RPMI7951 (cell line): ENCODE results near the gene ANKRD22. TPM values are rescaled to one million over a fixed set of nuclear protein-coding genes. Genes with fewer than 3 reads are reported as not detected.

Experiments
- DNase-seq: peaks from one replicate; pipeline ENCODE4 v3.0.0-alpha.2; 2012; ENCODE audit warnings: low read depth
- total RNA-seq: library from RNA; depleted of rRNA; stranded (reverse); fragments of >200 nt; shearing (Covaris generic); gene quantifications from 2 replicates; pipeline ENCODE4 v1.2.3, GENCODE V29; 2014

The ANKRD22 gene
- total RNA-seq, 1 experiment from 2014 or later, result not detected

- DNase-seq, result no peak
Measured at GRCh38 chr10:88879534-88880281, 28.1 kb upstream of the ANKRD22 start, which contains the start of gene STAMBPL1. TSS of gene STAMBPL1 (plus strand) at chr10:88880245. CDS start at chr10:88901709, 21,464 bp downstream.

GRCh38 chr10:88877298-88877697 is 25.7 kb upstream of the ANKRD22 start:
- no peak for DNase-seq

DNA sequence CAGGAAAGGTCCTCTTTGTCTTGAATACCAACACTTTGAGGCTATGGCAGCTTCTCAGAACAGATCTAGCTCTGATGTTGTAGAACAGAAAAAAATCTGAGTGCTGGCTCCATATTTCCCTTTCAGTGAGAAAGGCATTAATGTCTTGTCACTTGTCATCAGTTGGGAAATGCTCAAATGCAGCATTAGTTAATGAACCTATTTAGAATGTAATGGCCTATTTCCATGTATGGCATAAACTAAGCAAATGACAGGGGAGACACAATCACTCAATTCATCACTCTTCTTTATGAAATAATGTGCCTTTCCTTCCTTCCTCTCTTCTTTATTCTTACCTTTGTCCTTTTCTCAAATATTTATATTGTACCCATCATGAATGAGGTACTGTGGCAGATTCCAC is 23.4 kb upstream of the ANKRD22 start:
- DNase-seq, result no peak

- DNase-seq, result no peak
Measured at GRCh38 chr10:88874281-88874680, 22.6 kb upstream of the ANKRD22 start.

DNA sequence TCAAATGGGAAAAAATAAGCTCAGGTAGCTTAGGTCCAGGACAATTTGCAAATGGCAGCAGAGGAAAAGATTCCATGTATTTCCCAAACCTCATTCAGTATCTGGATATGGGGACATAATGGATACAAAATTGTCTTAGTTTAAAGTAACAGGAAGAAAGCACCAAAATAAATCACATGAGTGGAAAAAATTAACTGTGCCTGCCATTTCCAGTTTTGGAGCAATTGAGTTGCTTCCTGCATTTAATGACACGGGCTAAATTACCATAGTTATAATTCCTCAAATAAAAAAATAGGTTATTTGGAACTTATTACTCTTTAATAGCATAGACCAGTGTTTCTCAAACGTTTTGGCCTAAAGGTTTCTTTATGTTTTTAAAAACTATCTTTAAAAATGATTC is 22.1 kb upstream of the ANKRD22 start:
- no peak for DNase-seq

DNA sequence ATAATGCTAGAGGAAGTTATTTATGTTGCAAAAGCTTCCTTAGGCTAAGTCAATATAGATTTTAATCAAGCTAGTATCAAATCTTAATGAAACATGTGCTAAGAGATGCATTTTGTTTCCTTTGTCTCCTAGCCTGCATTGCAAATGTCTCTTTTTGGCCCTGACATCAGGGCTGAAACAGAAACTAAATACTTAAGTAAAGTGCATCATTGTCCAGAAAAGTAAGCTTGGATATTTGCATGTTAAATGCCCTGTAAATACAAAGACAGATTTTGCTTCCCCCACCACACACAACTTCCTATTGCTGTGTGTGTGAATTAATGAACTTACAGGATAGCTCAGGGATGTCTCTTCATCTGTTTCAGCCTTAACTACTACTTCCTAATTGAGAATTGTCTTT is 18.4 kb upstream of the ANKRD22 start:
- no peak for DNase-seq

GRCh38 chr10:88866454-88866853 is 14.8 kb upstream of the ANKRD22 start:
- DNase-seq, result no peak

DNA sequence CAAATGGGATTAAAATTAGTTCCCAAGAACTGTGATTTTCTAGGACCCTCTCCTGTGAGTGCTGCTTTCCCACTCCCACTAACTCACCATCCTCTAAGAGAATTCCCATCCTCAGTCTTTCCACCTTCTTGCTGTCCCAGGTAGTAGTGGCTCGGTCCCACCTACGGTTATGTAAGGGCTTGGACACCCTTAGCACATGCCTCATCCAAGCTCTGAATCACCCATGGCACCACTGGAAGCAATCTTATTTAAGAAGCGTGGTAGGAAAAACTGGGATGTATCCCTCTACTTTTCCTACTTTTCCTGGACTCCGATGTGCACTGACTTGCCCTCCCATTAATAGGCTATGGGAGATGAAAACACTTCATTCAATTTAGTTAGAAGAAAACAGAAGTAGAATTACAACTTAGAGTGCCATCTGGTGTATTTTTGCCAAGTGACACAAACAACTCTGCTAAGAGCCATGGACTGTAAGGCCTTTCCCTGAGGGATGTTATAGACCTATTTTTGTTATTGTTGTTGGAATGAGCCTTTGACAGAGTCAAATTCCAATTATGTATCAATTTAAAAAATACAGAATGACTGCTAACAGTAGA is 13.7 kb upstream of the ANKRD22 start:
- DNase-seq, result peak; percentile 34

- no peak for DNase-seq
Measured at GRCh38 chr10:88861036-88861435, 9.4 kb upstream of the ANKRD22 start.

GRCh38 chr10:88858491-88858890 is 6.8 kb upstream of the ANKRD22 start:
- no peak for DNase-seq

DNA sequence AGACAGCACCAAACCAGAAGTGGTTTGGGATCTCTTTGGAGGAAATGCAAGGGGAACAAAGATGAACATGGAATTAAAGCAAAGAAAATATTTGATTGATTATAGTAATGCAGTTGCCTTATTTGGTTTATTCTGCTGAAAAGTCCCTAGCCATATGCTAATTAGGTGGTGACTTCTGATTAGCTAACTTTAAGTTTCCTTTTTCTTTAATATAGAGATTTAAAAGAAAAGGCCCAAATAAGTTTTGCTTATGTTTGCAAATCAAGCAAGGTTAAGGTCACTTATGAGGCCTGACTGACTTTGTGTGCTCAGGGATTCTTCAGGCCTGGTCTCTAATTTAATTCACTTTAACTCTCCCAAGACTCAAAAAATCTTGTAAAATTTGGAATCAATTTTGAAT is 6.2 kb upstream of the ANKRD22 start:
- no peak for DNase-seq

GRCh38 chr10:88854684-88855083 is 3.0 kb upstream of the ANKRD22 start:
- no peak for DNase-seq

DNA sequence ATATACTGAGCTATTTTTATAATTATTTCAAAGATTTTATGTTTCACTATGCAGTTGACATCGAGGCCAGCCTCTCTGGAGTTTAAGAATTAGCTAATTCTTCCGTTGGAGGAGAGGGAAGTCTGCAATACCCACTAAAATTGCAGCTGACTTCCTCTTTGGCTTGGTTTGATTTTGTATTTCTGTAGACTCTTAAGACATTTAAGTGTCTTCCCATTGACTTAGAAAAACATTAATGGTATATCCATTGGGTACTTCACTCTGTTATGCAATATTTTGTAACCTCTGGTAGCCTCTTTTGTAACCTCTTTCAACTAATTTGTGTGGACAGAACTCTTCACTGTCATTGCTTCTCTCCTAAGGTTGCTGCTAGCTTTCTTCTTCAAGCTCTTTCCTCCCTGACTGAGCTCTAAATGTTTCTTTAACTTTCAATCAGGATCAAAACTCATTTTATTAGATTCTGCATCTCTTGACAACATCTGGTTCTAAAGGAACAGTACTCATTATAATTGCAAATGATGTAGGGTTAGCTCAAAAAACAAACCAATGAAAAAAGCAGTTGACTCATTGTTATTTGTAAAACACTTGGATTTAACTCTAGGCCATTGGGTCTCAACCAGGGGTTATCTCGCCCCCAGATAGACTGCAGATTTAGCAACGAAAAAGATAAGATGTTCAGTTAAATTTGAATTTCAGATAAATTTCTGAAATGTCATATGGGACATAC is 1.7 kb upstream of the ANKRD22 start:
- no peak for DNase-seq

GRCh38 chr10:88852327-88852726 is 683 bp upstream of the ANKRD22 start:
- no peak for DNase-seq

- no peak for DNase-seq
Measured at GRCh38 chr10:88850712-88851111, 932 bp downstream of the ANKRD22 start.

DNA sequence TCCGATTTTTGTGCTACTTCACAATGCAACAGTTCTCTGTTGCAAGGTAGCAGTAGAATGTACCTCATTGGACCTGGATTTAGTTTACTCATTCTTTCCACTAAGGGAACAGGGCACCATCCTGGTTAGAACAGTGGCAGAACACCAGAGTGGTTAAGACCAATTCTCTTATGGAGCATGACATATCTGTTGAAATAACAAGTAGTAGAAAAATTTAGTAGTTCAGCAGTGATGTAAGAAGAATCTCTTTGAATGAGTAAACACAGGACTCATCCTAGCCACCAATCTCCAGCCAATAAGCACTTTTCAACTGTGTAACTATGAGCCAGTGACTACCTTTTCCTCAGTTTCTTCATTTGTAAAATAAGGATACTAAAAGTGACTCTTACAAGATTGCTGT is 2.4 kb downstream of the ANKRD22 start:
- peak; percentile 3 for DNase-seq

- peak; percentile 86 for DNase-seq
Measured at GRCh38 chr10:88848499-88848898, 3.1 kb downstream of the ANKRD22 start.

DNA sequence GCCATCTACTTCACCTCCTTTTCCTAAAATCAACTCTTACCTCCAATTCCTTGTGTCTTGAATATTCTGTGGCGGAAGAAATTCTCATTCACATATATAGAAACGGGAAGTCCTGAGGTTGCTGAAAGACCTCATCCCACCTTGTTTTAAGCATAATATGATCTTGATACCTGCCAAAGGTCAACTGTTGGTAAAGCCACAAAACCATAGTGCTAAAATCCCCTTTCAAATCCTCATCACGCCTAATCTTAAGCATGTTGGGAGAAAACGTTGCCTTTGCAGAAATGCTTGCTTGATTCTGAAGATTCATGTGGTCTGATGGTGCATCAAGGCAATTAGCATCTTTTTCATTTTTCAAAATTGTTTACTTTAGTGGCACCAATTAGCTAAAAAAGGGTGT is 8.5 kb downstream of the ANKRD22 start:
- DNase-seq, result no peak

DNA sequence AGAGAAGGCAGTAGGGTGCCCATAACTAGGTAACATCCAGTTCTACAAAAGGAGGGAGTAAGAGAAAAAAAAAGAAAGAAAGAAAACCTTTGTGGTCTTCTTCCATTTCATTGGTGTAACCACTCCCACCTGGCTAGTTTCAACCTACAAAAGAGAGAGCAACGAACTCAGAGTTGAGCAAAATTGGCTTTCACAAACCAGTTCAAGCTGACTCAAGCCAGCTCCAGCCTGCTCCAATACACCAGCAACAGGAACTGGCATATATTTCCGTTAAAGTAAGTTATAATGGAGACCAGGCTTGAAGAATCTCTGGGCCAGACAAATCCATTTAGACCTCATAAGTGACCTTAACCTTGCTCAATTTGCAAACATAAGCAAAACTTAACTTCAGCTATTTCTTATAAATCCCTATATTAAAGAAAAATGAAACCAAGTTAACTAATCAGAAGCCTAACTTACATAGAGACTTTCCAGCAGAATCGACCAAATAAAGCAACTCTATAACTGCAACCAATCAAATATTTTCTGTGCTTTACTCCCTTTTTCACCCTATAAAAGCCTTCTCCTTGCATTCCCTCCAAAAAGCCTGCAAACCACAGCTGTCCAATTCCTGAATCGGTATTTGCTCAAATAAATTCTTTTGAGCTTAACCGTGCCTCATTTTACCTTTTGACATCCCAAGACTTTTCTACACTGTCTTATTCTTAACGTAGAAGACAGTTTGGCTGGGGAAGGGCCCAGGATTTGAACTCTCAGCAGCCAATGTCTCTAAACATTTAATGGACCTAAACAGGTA is 10.1 kb downstream of the ANKRD22 start:
- no peak for DNase-seq

GRCh38 chr10:88840881-88841280 is 10.8 kb downstream of the ANKRD22 start:
- DNase-seq, result no peak

DNA sequence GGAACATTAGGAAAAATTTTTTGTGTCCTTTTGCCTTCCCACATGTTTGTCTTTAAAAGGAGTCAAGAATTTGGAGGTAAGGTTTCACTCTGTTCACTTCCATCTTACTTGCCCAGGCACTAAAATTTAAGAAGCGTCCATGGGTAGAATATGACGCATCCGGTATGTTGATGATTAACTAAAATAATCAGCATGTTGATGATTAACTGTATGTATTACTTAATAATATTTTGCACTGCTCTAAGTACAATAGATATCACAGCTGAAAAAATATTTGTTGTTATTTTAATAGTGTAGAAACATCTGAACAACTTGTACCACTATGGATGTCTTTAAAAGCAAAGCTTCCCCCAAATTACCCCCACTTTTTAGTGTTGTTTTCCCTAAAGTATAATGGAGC is 11.5 kb downstream of the ANKRD22 start:
- no peak for DNase-seq

DNA sequence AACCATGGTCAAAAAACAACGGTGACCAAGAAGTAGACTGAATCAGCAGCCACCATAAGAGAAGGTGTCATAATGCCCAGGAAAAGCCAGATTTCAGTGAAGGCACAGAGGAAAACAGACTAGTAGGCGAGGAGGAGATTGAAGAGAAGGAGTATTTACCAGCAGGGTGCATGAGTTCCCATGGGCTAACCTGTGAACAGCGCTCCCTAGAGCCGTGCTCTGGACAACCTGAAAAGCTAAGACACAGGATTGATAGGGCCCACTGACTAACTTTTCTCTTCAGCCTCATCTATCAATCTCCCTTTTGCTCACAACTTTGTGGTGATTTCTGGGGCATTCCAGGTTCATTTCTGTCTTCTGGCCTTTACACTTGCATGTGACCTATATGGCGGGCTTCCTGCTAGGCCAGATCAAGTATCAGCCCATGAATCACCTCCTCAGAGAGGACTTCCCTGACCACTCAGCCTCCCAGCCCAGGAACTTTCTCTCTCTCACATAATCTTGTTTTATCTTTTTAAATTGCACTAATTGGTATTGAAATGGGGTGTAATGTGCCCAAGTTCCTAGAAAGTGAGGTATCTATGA is 12.8 kb downstream of the ANKRD22 start:
- no peak for DNase-seq
